Neural progenitor cell (in vitro differentiated cells): ENCODE results near the gene SEMG2. TPM values are rescaled to one million over a fixed set of nuclear protein-coding genes. Genes with fewer than 3 reads are reported as not detected.

Experiments
- DNase-seq: peaks from one replicate; pipeline ENCODE4 v3.0.0-alpha.2; 2016; ENCODE audit warnings: low spot score
- H2AFZ ChIP-seq: fragments of 200-600 bp; sonication (generic); replicated peaks from 2 replicates; pipeline ENCODE4 v1.6.1; 2016; ENCODE audit warnings: antibody characterized with exemption
- H3F3A ChIP-seq: fragments of 200-600 bp; sonication (generic); 2 replicates; pipeline ENCODE4 v1.6.1; 2016; ENCODE audit warnings: antibody characterized with exemption, low read depth
- H3K27ac ChIP-seq: fragments of 200-600 bp; sonication (generic); 2 replicates; pipeline ENCODE4 v1.5.1; 2016; ENCODE audit warnings: mild to moderate bottlenecking
- H3K27me3 ChIP-seq: fragments of 200-600 bp; sonication (generic); 2 replicates; pipeline ENCODE4 v1.6.1; 2016; ENCODE audit warnings: mild to moderate bottlenecking, moderate library complexity
- H3K36me3 ChIP-seq: fragments of 200-600 bp; sonication (generic); 2 replicates; pipeline ENCODE4 v1.5.1; 2016
- H3K4me1 ChIP-seq: fragments of 200-600 bp; sonication (generic); 2 replicates; pipeline ENCODE4 v1.6.1; 2016; ENCODE audit warnings: mixed run types
- H3K4me2 ChIP-seq: fragments of 200-600 bp; sonication (generic); 2 replicates; pipeline ENCODE4 v1.6.1; 2016
- H3K4me3 ChIP-seq: fragments of 200-600 bp; sonication (generic); 2 replicates; pipeline ENCODE4 v1.5.1; 2016
- H3K79me2 ChIP-seq: fragments of 200-600 bp; sonication (generic); 2 replicates; pipeline ENCODE4 v1.6.1; 2016; ENCODE audit warnings: low read depth
- H3K9ac ChIP-seq: fragments of 200-600 bp; sonication (generic); 2 replicates; pipeline ENCODE4 v1.6.1; 2016
- H3K9me3 ChIP-seq: fragments of 200-600 bp; sonication (generic); 2 replicates; pipeline ENCODE4 v1.5.1; 2016; ENCODE audit warnings: low read depth
- H4K20me1 ChIP-seq: fragments of 200-600 bp; sonication (generic); 2 replicates; pipeline ENCODE4 v1.6.1; 2016; ENCODE audit warnings: low read depth
- H3K27ac Mint-ChIP-seq: 3 replicates; pipeline ENCODE4 v1.8.0; 2021; ENCODE audit warnings: mixed read lengths
- H3K27me3 Mint-ChIP-seq: 2 replicates; pipeline ENCODE4 v1.8.0; 2022; ENCODE audit warnings: low read depth, mild to moderate bottlenecking, inconsistent platforms, moderate library complexity, mixed read lengths; ENCODE audit not compliant: insufficient read depth
- H3K36me3 Mint-ChIP-seq: 3 replicates; pipeline ENCODE4 v1.8.0; 2021; ENCODE audit warnings: mixed read lengths
- H3K4me1 Mint-ChIP-seq: 3 replicates; pipeline ENCODE4 v1.8.0; 2021; ENCODE audit warnings: mixed read lengths
- H3K4me3 Mint-ChIP-seq: 3 replicates; pipeline ENCODE4 v1.8.0; 2021; ENCODE audit warnings: mild to moderate bottlenecking, moderate library complexity, mixed read lengths
- H3K9me3 Mint-ChIP-seq: 3 replicates; pipeline ENCODE4 v1.8.0; 2020; ENCODE audit warnings: mixed read lengths
- EZH2 ChIP-seq: fragments of 200-600 bp; sonication (generic); IDR thresholded peaks from 2 replicates; pipeline ENCODE4 v1.6.1; 2017; ENCODE audit warnings: antibody characterized with exemption, mild to moderate bottlenecking, moderate library complexity
- EZH2phosphoT487 ChIP-seq: fragments of 200-600 bp; sonication (generic); IDR thresholded peaks from 2 replicates; pipeline ENCODE4 v1.6.1; 2017; ENCODE audit warnings: antibody characterized with exemption
- total RNA-seq: library from RNA; depleted of rRNA; stranded (reverse); fragments of >200 nt; gene quantifications from 2 replicates; pipeline ENCODE4 v1.2.3, GENCODE V29; 2015; ENCODE audit warnings: low replicate concordance
- TF ChIP-seq, protein P1 (sequence below): fragments of 200-600 bp; sonication (generic); IDR thresholded peaks from 2 replicates; pipeline ENCODE4 v1.5.1; 2017; ENCODE audit warnings: antibody characterized with exemption, mild to moderate bottlenecking

The SEMG2 gene
- total RNA-seq, 1 donor from 2014 or later: not detected

DNA sequence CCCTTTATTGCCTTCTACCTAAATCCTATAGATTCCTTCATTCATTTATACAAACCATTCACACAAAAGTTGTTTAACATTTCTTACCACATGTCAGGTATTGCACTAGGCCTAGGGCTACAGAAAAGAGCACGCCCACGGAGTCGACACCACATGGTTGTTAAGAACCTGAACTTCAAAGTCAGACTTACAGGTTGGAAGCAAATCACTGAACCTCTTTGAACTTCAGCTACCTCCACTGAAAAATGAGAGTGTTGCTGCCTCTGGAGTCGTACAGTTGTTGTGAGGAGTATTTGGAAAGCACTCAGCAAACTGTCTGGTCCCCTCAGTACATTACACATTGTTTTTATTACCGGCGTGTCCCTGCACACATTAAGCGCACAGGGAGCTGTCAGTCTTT is 36.5 kb downstream of the SEMG2 start:
- no peak overlapping the region for H2AFZ ChIP-seq
- no peaks in the 10 kb centered on the region for H4K20me1 ChIP-seq
- no peak overlapping the region for H3K27ac ChIP-seq
- H3K36me3 ChIP-seq: no peaks in the 10 kb centered on the region
- H3K9me3 Mint-ChIP-seq: no peaks in the 10 kb centered on the region
- H3K9ac ChIP-seq: no peak overlapping the region
- H3K27me3 ChIP-seq: no peaks in the 10 kb centered on the region
- TF ChIP-seq EZH2 (no peak), EZH2phosphoT487 (no peak)
- TF ChIP-seq, protein P1, sequence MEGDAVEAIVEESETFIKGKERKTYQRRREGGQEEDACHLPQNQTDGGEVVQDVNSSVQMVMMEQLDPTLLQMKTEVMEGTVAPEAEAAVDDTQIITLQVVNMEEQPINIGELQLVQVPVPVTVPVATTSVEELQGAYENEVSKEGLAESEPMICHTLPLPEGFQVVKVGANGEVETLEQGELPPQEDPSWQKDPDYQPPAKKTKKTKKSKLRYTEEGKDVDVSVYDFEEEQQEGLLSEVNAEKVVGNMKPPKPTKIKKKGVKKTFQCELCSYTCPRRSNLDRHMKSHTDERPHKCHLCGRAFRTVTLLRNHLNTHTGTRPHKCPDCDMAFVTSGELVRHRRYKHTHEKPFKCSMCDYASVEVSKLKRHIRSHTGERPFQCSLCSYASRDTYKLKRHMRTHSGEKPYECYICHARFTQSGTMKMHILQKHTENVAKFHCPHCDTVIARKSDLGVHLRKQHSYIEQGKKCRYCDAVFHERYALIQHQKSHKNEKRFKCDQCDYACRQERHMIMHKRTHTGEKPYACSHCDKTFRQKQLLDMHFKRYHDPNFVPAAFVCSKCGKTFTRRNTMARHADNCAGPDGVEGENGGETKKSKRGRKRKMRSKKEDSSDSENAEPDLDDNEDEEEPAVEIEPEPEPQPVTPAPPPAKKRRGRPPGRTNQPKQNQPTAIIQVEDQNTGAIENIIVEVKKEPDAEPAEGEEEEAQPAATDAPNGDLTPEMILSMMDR: no peak
- no peak overlapping the region for H3K4me2 ChIP-seq
- H3K9me3 ChIP-seq: no peaks in the 10 kb centered on the region
- DNase-seq: no peak
- no peak overlapping the region for H3K4me3 Mint-ChIP-seq
- H3K4me1 Mint-ChIP-seq: peaks cover 38% of the 10 kb centered on the region
- no peaks in the 10 kb centered on the region for H3K36me3 Mint-ChIP-seq
- peaks cover 9% of the 10 kb centered on the region for H3K27me3 Mint-ChIP-seq
- peaks cover 12% of the 10 kb centered on the region for H3K4me1 ChIP-seq
- H3K4me3 ChIP-seq: no peak overlapping the region
- H3K27ac Mint-ChIP-seq: no peak overlapping the region
- no peaks in the 10 kb centered on the region for H3F3A ChIP-seq
- H3K79me2 ChIP-seq: no peaks in the 10 kb centered on the region

DNA sequence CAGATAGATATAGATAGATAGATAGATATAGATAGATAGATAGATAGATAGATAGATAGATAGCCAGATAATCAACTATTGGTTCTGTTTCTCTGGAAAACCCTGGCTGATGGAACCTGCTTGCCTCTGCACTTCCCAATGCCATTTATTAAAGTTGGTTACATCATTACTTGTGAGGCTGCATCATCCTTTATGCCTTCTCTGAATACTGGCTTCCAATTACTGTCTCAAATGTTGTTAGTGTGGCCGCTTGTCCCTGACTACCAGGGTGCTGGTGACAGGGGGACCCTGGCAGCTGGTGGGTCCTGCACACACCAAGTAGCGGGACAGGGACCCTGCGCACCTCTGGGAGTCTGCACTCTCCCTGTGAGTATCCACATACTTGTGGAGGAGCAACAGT is 37.1 kb downstream of the SEMG2 start:
- Histone ChIP-seq H3K79me2 (no peaks in the 10 kb centered on the region), H3K27ac (no peak overlapping the region), H3F3A (no peaks in the 10 kb centered on the region), H4K20me1 (no peaks in the 10 kb centered on the region), H2AFZ (no peak overlapping the region), H3K36me3 (no peaks in the 10 kb centered on the region), H3K4me1 (peaks cover 12% of the 10 kb centered on the region), H3K9me3 (no peaks in the 10 kb centered on the region), H3K27me3 (no peaks in the 10 kb centered on the region), H3K9ac (no peak overlapping the region), H3K4me2 (peak overlapping the region; percentile 63), H3K4me3 (no peak overlapping the region)
- Mint-ChIP-seq H3K4me1 (peaks cover 38% of the 10 kb centered on the region), H3K27me3 (peaks cover 9% of the 10 kb centered on the region), H3K27ac (no peak overlapping the region), H3K36me3 (no peaks in the 10 kb centered on the region), H3K9me3 (no peaks in the 10 kb centered on the region), H3K4me3 (no peak overlapping the region)
- TF ChIP-seq EZH2phosphoT487: no peak
- TF ChIP-seq EZH2: no peak
- TF ChIP-seq, protein P1: no peak
- no peak for DNase-seq

DNA sequence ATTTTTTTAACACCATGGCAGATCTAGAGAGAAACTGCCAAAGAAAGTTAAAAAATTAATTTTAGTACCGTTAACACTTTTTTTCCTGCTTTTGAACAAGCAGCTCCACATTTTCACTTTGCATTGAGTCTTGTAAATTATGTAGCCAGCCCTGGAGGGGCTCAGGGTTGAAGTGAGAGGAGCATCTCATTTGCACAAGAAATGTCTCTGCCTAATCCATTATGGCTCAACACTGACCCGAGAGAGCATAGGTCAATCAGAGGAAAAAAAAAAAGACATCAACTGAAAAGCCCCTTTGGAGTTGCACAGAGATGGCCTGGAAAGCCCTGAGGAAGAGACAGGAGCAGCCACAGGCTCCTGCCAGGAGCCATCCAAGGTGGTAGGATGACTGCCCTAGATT is 37.5 kb downstream of the SEMG2 start:
- Mint-ChIP-seq H3K9me3 (no peaks in the 10 kb centered on the region), H3K27me3 (peaks cover 6% of the 10 kb centered on the region), H3K4me1 (peaks cover 38% of the 10 kb centered on the region), H3K4me3 (no peak overlapping the region), H3K36me3 (no peaks in the 10 kb centered on the region), H3K27ac (peak overlapping the region; percentile 81)
- no peaks in the 10 kb centered on the region for H3F3A ChIP-seq
- DNase-seq: peak; percentile 50
- H3K36me3 ChIP-seq: no peaks in the 10 kb centered on the region
- no peaks in the 10 kb centered on the region for H4K20me1 ChIP-seq
- H3K27ac ChIP-seq: no peak overlapping the region
- no peaks in the 10 kb centered on the region for H3K9me3 ChIP-seq
- peak overlapping the region; percentile 63 for H3K4me2 ChIP-seq
- H2AFZ ChIP-seq: no peak overlapping the region
- no peak overlapping the region for H3K9ac ChIP-seq
- TF ChIP-seq, protein P1: no peak
- TF ChIP-seq EZH2phosphoT487 (no peak), EZH2 (no peak)
- H3K4me3 ChIP-seq: no peak overlapping the region
- H3K27me3 ChIP-seq: no peaks in the 10 kb centered on the region
- no peaks in the 10 kb centered on the region for H3K79me2 ChIP-seq
- H3K4me1 ChIP-seq: peaks cover 12% of the 10 kb centered on the region
